IMR-90 (cell line): Measurements from ENCODE around the gene ITGAE.

Source experiments
- CHD1 ChIP-seq: IDR thresholded peaks from 2 replicates; pipeline ENCODE4 v1.6.1; 2012; ENCODE audit warnings: low read depth, low read length, improper control_type of control experiment
- MXI1 ChIP-seq: IDR thresholded peaks from 2 replicates; pipeline ENCODE4 v1.6.1; 2012; ENCODE audit warnings: low read depth, mild to moderate bottlenecking, low read length, moderate library complexity, borderline replicate concordance
- POLR2A ChIP-seq: IDR thresholded peaks from 2 replicates; pipeline ENCODE4 v1.6.1; 2012; ENCODE audit warnings: mild to moderate bottlenecking, low read depth, low read length
- RAD21 ChIP-seq: IDR thresholded peaks from 2 replicates; pipeline ENCODE4 v1.6.1; 2012; ENCODE audit warnings: low read length, improper control_type of control experiment
- RCOR1 ChIP-seq: IDR thresholded peaks from 2 replicates; pipeline ENCODE4 v1.6.1; 2012; ENCODE audit warnings: mild to moderate bottlenecking, low read length, improper control_type of control experiment; ENCODE audit not compliant: insufficient replicate concordance
- RFX5 ChIP-seq: IDR thresholded peaks from 2 replicates; pipeline ENCODE4 v1.8.0; 2012; ENCODE audit warnings: low read depth, mild to moderate bottlenecking, low read length, moderate library complexity
- SMC3 ChIP-seq: fragments of 150-350 bp; IDR thresholded peaks from 2 replicates; pipeline ENCODE4 v1.6.1; 2016; ENCODE audit warnings: low read depth, mild to moderate bottlenecking, antibody characterized with exemption, low read length, moderate library complexity
- TF ChIP-seq, protein P1 (sequence below): conservative IDR thresholded peaks from 2 replicates; pipeline ENCODE4 v1.5.1; 2012; ENCODE audit warnings: mild to moderate bottlenecking, low read depth, low read length, improper control_type of control experiment
- TF ChIP-seq, protein P2 (sequence below): fragments of 150-350 bp; IDR thresholded peaks from 2 replicates; pipeline ENCODE4 v1.6.1; 2017; ENCODE audit warnings: mild to moderate bottlenecking, antibody characterized with exemption, low read length, low read depth

DNA sequence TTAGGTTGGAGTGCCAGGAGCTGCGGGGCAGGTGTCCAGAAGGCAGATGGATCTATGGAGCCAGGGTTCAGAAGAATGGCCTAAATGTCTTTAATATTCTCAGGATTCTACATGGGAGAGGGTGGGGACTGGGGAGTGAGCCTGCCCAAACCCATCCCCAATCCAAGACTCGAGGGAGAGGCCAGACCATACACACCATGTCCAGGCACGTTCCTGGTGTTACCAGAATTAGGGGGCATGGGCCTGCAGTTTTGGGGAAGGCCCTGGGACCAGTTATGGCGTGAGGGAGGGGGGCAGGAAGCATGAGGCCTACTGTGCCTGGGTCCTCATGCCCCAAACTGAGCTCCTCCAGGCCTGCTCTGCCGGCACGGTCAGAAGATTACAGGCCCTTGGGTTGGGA is 134.5 kb downstream of the ITGAE start:
- TF ChIP-seq, protein P1, sequence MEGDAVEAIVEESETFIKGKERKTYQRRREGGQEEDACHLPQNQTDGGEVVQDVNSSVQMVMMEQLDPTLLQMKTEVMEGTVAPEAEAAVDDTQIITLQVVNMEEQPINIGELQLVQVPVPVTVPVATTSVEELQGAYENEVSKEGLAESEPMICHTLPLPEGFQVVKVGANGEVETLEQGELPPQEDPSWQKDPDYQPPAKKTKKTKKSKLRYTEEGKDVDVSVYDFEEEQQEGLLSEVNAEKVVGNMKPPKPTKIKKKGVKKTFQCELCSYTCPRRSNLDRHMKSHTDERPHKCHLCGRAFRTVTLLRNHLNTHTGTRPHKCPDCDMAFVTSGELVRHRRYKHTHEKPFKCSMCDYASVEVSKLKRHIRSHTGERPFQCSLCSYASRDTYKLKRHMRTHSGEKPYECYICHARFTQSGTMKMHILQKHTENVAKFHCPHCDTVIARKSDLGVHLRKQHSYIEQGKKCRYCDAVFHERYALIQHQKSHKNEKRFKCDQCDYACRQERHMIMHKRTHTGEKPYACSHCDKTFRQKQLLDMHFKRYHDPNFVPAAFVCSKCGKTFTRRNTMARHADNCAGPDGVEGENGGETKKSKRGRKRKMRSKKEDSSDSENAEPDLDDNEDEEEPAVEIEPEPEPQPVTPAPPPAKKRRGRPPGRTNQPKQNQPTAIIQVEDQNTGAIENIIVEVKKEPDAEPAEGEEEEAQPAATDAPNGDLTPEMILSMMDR, result no peak
- TF ChIP-seq RCOR1 (no peak), MXI1 (no peak), RAD21 (no peak), RFX5 (no peak), SMC3 (no peak), POLR2A (no peak), CHD1 (no peak)
- TF ChIP-seq, protein P2, sequence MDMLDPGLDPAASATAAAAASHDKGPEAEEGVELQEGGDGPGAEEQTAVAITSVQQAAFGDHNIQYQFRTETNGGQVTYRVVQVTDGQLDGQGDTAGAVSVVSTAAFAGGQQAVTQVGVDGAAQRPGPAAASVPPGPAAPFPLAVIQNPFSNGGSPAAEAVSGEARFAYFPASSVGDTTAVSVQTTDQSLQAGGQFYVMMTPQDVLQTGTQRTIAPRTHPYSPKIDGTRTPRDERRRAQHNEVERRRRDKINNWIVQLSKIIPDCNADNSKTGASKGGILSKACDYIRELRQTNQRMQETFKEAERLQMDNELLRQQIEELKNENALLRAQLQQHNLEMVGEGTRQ, result no peak
